Endothelial cell (in vitro differentiated cells): ENCODE data around the gene TCF23. TPM values are rescaled to one million over a fixed set of nuclear protein-coding genes. Genes with fewer than 3 reads are reported as not detected.

Source experiments
- DNase-seq: peaks from one replicate; pipeline ENCODE4 v3.0.0; 2021; ENCODE audit warnings: low spot score
- H3K27ac Mint-ChIP-seq: one replicate; pipeline ENCODE4 v1.8.0; 2021; ENCODE audit warnings: mixed read lengths, inconsistent platforms; ENCODE audit not compliant: unreplicated experiment
- H3K27me3 Mint-ChIP-seq: one replicate; pipeline ENCODE4 v1.8.0; 2021; ENCODE audit warnings: mild to moderate bottlenecking, moderate library complexity, mixed read lengths, inconsistent platforms; ENCODE audit not compliant: unreplicated experiment
- H3K36me3 Mint-ChIP-seq: one replicate; pipeline ENCODE4 v1.8.0; 2021; ENCODE audit warnings: mild to moderate bottlenecking, low read depth, mixed read lengths, inconsistent platforms; ENCODE audit not compliant: unreplicated experiment
- H3K4me1 Mint-ChIP-seq: one replicate; pipeline ENCODE4 v1.8.0; 2021; ENCODE audit warnings: mild to moderate bottlenecking, mixed read lengths, inconsistent platforms; ENCODE audit not compliant: unreplicated experiment
- H3K4me3 Mint-ChIP-seq: one replicate; pipeline ENCODE4 v1.8.0; 2021; ENCODE audit warnings: mild to moderate bottlenecking, mixed read lengths, inconsistent platforms; ENCODE audit not compliant: unreplicated experiment
- H3K9me3 Mint-ChIP-seq: one replicate; pipeline ENCODE4 v1.8.0; 2021; ENCODE audit warnings: mixed read lengths, inconsistent platforms; ENCODE audit not compliant: unreplicated experiment
- total RNA-seq: library from RNA; stranded (reverse); fragmentation: NEBNext Ultra II Directional; extraction: Animal tissue kit (Norgen Biotek cat#: 25700); gene quantifications from one replicate; pipeline ENCODE4 v1.2.1, GENCODE V29; 2021; ENCODE audit not compliant: unreplicated experiment
- TF ChIP-seq, protein P1 (sequence below): fragments of 200-600 bp; sonication (generic); IDR thresholded peaks from one replicate; pipeline ENCODE4 v1.5.0; 2021; ENCODE audit warnings: antibody characterized with exemption; ENCODE audit not compliant: unreplicated experiment

The TCF23 gene
- total RNA-seq, 1 donor from 2014 or later: not detected

DNA sequence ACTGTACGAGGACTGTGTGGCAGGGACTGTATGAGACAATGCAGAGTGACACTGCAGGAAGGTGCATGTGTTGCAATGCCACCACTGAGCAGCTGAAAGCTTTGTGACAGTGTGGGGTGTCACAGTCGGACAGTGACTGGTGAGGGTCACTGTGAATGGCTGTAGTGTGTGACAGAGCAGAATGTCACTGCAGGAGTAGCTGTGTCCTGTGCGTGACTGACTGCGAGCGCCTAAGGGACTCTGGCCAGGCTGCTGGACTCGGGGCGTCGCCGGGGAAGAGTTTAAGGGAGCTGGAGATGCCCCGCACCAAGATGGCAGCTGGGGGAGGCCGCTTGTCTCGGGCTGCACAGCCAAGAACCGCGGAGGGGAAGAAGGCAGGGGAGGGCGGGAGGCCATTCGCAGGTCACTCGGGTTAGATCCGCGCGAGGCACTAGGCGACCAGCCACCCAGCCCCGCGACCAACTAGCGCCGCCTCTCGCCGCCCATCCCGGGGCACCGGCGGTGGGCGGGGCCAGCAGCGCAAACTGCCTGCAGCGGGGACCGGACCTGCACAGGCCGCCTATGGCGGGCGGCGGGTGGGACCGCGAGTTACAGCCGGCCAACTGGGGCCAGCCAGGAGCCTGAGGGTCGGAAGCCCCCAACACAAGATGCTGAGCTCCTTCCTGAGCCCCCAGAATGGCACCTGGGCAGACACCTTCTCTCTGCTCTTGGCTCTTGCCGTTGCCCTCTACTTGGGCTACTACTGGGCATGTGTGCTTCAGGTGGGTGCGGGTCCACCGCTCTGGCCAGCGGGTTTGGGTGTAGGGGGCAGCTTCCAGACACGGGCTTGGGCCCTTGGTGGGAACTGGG, 25.3 kb upstream of the TCF23 start, which contains the start of gene ABHD1:
ABHD1 (plus strand) TSS at position 514 of the 849 bp plus-strand sequence; CDS start at position 648, 134 bp downstream.
- Mint-ChIP-seq H3K27me3 (peaks cover 18% of the 10 kb centered on the region), H3K9me3 (no peaks in the 10 kb centered on the region), H3K4me1 (peaks cover 11% of the 10 kb centered on the region), H3K36me3 (peaks cover 8% of the 10 kb centered on the region), H3K4me3 (peak within 1 kb of the TSS; percentile 89), H3K27ac (no peak within 1 kb of the TSS)
- TF ChIP-seq, protein P1, sequence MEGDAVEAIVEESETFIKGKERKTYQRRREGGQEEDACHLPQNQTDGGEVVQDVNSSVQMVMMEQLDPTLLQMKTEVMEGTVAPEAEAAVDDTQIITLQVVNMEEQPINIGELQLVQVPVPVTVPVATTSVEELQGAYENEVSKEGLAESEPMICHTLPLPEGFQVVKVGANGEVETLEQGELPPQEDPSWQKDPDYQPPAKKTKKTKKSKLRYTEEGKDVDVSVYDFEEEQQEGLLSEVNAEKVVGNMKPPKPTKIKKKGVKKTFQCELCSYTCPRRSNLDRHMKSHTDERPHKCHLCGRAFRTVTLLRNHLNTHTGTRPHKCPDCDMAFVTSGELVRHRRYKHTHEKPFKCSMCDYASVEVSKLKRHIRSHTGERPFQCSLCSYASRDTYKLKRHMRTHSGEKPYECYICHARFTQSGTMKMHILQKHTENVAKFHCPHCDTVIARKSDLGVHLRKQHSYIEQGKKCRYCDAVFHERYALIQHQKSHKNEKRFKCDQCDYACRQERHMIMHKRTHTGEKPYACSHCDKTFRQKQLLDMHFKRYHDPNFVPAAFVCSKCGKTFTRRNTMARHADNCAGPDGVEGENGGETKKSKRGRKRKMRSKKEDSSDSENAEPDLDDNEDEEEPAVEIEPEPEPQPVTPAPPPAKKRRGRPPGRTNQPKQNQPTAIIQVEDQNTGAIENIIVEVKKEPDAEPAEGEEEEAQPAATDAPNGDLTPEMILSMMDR: no peak
- DNase-seq: peak; percentile 48

DNA sequence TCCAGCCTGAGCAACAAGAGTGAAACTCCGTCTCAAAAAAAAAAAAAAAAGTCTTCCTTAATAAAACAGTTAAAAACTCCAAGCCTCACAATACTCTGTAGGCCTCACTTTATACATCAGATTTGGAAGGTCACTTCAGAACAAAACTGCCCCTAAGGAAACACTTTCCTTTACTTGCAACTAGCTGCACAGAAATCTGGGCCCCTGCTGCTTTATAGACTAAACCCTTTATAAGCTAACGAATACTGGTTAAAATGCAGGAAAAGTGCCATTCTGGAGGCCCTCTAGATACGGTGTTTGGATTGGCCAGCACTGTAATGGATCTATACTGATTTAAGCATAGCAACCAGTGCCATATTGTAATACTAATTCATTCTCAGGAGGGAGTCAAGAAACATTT, 23.7 kb upstream of the TCF23 start:
- H3K27me3 Mint-ChIP-seq: peaks cover 9% of the 10 kb centered on the region
- H3K36me3 Mint-ChIP-seq: peaks cover 14% of the 10 kb centered on the region
- no peak for DNase-seq
- H3K4me1 Mint-ChIP-seq: peaks cover 8% of the 10 kb centered on the region
- H3K4me3 Mint-ChIP-seq: no peak overlapping the region
- TF ChIP-seq, protein P1: no peak
- H3K9me3 Mint-ChIP-seq: no peaks in the 10 kb centered on the region
- H3K27ac Mint-ChIP-seq: no peak overlapping the region

DNA sequence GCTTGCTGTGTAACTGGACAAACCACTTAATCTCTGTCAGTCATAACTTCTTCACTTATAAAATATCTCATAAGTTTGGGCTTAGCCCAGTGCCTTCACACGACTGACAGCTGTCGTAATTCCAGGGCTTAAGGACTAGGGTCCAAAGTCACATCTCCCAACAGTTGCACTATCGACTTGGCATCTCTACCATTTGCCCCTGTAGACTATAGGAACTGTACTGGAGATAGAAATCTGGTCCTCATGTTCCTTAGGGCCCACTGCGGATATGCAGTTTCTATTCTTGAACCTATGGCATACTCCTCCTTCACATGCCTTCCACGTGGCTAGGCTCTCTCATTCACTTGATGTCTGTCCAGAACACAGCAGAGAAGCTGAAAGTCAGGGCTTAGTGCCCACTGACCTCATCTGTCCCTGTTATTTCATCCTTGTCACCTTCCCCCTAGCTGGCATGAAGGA, 22.5 kb upstream of the TCF23 start:
- no peak for DNase-seq
- H3K9me3 Mint-ChIP-seq: no peaks in the 10 kb centered on the region
- TF ChIP-seq, protein P1: no peak
- H3K27me3 Mint-ChIP-seq: peaks cover 11% of the 10 kb centered on the region
- peaks cover 7% of the 10 kb centered on the region for H3K4me1 Mint-ChIP-seq
- H3K4me3 Mint-ChIP-seq: no peak overlapping the region
- H3K27ac Mint-ChIP-seq: no peak overlapping the region
- peaks cover 19% of the 10 kb centered on the region for H3K36me3 Mint-ChIP-seq

DNA sequence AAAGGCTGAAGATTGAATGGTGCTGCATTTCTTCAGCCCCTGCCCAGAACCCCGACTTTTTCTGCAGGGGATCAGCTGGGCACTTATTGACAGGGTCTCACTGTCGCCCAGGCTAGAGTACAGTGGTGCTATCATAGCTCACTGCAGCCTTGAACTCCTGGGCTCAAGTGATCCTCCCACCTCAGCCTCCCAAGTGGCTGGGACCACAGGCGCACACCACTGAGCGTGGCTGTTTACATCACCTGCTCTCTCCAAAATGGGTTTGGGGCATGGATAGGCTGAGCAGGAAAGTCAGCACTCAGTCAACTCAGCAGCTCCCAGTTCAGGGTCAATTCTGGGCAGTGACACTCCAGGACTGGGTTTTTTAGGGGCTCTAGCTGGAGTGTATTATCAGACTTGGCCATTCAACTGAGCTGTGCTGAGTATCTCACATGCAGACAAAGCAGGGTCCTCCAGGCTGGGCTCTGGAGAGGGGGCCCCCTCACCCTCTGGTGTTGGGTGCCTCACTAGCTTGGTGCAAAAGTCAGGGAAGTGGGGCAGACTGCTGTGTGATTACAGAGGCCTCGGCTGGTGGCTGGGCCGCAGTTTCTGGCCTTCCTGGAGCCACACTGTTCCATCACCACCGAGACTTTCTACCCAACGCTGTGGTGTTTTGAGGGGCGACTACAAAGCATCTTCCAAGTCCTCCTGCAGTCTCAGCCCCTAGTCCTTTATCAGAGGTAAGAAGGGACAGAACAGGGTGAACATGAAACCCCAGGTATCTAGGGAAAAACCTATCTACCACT, 20.7 kb upstream of the TCF23 start:
- Mint-ChIP-seq H3K4me1 (peaks cover 9% of the 10 kb centered on the region), H3K27me3 (peaks cover 8% of the 10 kb centered on the region), H3K4me3 (no peak overlapping the region), H3K36me3 (peaks cover 16% of the 10 kb centered on the region), H3K27ac (no peak overlapping the region), H3K9me3 (no peaks in the 10 kb centered on the region)
- TF ChIP-seq, protein P1: no peak
- DNase-seq: no peak
